Measurements from ENCODE around the gene RPL7A.
"Not testable (repeated sequence)": the region's sequence is repeated elsewhere in the genome, so short reads cannot be mapped to it uniquely, and the experiment has no call there.

RPL7A gene

DNA sequence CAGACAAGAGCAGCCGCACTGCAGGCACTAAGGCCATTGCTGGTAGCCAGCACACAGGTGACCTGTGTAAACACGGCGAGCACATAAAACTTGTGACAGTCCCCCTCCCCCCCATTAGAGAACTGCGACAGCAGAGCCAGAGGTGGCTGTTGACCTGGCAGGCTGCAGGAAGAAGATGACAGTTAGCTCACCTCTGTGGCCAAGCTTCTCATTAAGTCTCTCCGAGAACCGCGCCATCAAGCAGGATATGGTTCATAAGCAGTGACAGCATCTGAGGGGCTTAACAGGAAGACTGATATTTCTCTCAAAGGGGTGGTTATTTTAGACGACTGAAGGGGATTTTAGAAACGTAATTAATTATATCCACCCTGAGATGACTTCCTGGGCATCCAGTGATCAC lies 22.7 kb downstream of the RPL7A start:
- no peak for DNase-seq

DNA sequence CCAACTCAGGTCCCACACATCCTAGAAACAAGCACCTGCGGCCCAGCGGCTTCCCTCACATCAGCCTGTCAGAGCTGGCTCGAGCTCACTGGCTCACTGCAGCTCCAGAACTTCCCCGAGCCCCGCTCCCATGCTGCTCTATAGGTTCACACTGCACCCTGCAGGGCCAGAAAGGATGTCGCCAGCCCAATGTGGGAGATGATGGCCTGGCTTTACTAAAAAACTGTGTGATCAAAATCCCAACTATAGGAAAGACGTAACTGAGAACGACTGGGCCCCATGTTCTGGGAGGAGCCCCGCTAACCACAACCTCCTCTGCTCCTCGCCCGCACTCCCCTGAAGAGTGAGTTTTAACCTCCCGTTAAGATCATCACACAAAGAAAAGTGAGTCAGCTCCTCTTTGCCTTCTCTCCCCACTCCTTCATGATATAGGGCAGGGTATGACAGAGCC lies 23.3 kb downstream of the RPL7A start:
- peak; percentile 21 for DNase-seq

DNA sequence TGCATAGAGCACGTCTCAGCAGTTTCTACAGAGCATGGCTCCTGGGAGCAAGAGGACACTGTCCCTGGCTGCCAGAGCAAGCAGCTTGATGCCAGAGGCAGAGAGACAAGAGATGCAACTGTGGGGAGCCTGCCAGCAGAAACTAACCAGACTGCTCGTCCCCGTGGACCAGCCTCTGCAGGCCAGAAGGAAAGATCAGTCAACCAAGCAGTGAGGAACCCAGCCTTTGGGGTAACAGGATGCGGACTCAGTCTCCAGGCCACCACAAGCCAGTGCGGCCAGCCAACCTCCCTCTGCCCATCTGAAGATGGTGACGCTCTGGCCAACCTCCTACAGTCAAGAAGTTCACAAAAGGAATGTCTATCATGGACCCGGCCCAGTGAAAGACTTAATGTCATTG lies 24.1 kb downstream of the RPL7A start:
- no peak for DNase-seq

DNA sequence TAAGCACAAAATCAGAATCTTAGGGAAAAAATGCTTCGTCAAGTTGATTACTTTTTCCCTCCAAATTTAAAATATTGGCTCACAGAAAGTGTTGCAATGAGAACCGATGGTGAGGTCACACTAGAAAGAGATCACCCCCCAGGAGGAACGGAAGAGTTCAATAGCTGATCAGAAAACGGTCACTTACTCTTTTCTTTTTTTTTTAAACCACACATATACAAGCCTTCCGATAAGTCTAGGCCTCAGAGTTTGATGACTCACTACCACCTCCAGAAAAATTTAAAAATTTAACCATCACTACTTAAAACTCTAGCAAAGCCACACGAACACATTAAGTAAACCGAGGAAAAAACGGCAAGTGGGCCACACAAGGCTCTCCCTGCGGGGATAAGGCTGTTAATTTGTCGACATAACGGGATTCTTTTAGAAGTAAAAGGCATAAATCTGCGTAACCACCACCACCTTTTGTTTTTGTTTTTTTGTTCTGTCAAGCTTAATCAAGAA lies 26.6 kb downstream of the RPL7A start:
- peak; percentile 56 for DNase-seq

DNA sequence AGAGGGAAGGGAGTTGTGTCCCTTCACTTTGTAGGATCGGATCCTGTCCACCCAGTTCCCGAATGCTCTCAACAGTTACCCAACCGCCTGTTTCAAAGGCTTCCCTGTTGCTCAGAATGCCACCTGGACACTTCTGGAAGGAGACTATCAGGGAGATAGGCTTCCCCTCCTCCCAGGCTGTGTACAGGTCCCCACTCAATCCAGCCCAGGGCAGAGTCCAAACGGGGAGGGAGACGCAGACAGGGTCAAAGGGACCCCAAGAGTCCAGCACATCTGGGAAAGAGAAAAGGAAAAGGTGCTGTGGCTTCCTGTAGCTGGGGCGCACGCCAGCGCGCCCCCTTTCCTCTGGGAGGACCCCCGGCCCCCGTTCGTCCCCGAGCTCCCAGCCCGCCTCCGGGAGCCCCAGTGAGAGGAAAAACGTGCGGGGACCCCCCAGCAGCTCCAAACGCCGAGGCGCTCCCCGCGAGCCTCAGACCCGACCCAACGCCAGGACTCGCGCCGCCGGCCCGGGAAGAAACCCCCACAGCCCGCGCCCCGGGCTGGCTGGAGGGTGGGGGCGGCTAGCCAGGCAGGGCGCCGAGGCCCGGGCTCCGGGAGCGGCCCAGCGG lies 27.2 kb downstream of the RPL7A start:
- peak; percentile 45 for DNase-seq

DNA sequence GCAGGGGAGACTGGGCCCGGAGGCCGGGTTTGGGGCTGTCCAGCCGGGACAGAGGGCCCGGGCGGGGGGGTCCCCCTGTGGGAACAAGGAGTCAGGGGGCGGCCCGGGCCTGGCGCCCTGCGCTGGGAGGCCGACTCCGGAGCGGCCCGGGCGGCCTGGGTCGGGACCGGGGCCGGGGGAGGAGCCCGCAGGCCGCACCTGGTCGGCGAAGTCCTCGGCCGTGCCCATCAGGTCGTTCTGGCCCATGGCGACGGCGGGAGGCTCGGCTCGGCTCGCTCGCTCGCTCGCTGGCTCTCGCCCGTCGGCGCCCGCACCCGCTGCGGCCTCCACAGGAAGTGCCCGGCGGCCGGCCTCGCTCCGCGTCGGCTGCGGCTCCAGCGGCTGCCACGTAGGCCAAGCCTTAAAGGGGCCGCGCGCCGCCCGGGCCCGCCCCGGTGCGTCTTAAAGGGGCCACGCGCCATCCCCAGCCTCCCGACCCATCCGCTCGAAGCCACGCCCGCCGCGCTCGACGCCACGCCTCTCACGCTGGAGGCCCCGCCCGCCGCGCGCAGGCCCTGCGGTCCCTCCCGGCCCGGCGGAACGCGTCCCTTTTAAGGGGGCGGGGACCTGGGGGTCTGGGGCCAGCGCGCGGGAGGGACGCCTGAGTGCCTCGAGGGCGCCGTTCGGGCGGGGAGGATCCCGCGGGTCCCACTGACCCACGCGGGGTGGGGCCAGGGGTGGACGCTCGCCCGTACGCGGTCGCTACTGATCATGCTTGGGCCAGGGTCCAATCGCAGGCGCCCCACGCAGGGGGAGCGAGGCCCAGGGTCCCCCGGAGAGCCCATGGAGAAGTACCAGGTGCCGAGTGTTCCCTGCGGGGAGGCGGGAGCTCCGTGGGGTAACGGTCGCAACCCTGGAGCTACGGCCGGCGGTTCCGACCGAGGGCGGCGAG lies 28.0 kb downstream of the RPL7A start, which contains the start of the genes STKLD1 and SURF4:
TSS of gene STKLD1 (plus strand) at position 643 of the 931 bp plus-strand sequence. CDS start at position 751, 108 bp downstream.
TSS of gene SURF4 (minus strand) at position 337 of the 931 bp plus-strand sequence. CDS start at position 246, 91 bp downstream.
- peak; percentile 97 for DNase-seq

DNA sequence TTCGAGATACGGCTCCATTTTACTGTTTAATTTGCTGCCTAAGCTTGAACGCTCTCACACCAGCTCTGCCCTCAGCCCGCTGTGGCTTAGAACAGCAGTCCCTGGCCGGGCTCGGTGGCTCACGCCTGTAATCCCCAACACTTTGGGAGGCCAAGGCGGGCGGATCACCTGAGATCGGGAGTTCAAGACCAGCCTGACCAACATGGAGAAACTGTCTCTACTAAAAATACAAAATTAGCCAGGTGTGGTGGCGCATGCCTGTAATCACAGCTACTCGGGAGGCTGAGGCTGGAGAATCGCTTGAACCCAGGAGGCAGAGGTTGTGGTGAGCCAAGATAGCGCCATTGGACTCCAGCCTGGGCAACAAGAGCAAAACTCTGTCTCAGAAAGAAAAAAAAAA lies 29.3 kb downstream of the RPL7A start:
- not testable (repeated sequence) for DNase-seq

DNA sequence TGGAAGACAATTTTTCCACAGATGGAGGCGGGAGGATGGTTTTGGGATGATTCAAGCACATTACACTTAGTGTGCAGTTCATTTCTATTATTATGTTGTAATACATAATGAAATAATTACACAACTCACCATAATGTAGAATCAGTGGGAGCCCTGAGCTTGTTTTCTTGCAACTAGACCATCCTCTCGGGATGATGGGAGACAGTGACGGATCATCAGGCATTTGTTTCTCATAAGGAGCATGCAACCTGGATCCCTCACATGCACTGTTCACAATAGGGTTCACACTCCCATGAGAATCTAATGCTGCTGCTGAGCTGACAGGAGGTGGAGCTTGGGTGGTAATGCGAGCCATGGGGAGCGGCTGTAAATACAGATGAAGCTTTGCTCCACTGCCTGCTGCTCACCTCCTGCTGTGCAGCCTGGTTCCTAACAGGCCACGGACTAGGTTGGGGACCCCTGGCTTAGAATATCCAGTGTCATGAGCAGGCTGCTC lies 29.8 kb downstream of the RPL7A start:
- no peak for DNase-seq

DNA sequence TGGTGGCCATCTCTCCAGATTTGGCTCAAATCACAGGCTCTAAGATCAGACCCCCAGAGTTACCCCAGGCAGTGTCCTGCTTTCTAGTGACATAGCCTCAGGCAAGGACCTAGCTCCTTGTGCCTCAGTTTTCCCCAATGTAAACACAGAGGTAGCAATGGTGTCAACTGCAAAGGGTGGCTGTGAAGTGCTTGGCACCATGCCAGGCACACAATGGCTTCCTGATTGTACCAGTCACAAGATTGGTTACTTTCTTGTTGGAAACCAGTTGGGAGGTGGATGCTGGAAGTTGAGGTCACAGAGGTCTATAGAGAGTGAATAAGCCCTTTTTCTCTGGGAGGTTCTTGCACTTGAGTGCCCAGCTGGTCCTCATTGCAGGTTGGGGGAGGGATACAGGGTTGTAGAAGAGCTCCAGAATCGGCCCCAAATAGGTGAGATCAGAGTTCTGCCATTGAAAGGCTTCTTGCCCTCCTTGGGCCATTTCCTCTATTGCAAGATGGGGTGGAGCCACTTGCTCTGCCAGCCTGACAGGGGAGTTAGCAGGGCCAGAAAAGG lies 30.5 kb downstream of the RPL7A start:
- no peak for DNase-seq

DNA sequence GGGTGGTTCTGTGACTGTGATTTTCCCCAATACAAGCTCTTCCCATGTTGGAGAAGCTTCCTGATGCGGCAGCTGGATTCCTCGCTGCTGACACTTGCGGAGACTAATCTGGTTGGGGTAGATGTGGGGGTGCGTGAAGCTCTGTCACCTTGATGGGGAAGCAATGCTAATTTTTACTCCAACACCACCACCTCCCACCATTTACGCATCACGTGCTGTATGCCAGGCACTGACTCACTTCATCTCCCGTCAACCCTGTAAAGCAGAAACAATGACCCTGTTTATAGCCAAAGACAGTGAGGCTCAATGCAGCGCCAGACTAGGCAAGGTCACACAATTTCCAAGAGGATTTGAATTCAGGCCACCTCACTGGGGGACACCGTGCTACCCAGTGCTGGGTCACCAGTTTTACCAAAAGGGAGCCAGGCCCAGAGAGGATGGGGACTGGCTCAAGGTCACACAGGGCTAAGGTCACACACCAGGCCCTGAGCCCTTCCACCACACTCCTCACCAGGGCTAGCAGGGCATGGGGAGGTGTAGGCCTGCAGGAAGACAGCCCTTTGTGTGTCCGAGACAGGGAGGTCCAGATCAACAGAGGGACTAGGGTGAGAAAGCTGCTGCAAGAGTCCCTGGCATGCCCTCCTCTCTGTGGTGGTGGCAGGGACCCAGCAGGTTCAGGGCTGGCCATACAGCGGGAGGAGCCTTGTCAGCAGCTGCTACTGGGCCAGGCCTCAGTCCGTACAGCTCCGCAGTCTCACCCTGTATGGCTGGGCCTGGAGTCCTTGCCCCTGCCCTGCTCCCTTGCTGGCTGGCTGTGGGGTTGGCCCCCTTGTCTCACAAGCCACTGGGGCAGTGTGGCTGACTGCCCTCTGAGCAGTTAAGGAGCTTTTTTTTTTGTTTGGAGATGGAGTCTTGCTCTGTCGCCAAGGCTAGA lies 31.4 kb downstream of the RPL7A start:
- no peak for DNase-seq

DNA sequence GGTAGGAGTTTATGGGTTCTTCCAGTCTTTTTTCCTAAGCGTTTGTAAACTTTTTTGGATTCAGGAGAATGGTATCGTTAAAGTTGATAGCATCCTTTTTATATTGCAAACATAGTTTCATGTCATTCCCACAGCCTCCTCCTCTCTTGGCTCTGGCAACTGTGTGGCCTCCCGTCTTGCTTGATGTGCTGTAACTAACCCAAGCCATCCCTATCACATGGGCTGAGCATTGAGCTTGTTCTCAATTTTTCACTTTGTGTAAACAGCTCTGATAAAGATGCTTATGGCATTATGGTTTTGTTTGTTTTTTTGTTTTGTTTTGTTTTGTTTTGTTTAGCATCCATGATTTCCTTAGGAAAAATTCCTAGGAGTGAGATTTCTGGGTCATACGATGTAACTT lies 32.7 kb downstream of the RPL7A start:
- DNase-seq = no peak

DNA sequence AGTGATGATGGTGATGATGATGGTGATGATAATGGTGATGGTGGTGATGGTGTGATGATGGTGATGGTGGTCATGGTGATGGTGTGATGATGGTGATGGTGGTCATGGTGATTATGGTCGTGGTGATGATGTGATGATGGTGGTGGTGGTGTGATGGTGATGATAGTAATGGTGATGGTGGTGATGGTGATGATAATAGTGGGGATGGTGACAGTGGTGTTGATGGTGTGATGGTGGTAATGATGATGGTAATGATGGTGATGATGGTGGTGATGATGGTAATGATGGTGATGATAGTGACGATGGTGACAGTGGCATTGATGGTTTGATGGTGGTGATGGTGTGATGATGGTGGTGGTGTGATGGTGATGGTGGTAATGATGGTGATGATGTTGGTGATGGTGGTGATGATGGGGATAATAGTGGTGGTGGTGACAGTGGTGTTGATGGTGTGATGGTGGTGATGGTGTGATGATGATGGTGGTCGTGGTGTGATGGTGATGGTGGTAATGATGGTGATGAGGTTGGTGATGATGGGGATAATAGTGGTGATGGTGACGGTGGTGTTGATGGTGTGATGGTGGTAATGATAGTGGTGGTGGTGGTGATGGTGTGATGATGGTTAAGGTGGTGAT lies 34.6 kb downstream of the RPL7A start:
- DNase-seq = no peak

DNA sequence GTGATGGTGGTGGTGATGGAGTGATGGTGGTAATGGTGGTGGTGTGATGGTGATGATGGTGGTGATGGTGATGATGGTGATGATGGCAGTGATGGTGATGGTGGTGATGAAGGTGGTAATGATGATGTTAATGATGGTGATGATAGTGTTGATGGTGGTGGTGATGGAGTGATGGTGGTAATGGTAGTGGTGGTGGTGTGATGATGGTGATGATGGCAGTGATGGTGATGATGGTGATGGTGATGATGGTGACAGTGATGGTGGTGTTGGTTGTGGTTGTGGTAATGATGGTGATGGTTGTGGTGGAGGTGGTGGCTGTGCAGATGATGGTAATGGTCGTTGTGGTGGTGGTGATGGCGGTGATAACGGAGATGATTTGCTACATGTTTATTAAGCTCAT lies 35.4 kb downstream of the RPL7A start:
- DNase-seq = no peak

DNA sequence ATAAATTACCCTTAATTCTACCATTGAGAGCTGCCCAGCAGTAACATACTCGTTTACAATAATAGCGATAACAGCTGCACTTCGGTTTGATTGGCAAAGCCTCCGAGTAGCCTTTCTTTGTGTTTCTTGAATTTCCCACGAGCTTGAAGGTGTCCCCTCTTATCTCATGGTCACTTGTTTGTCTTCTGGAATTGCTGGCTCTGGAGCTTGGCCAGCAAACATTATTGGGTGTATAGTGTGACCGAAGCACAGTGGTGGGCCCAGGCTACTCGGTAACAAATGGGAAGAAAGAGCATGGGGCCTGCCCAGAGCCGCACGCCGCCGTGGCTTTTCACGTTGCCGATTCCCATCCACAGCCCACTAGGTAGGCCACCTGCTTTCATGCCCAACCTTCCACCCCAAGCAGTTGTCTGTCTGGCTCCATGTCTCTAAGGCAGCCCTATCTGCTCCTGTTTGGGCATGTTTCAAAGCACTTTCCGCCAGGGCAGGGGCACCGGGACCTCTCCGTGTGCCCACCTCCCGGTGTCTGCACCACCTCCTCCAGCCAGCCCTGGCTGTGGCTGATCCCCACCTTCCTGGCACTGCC lies 36.8 kb downstream of the RPL7A start:
- DNase-seq = no peak

DNA sequence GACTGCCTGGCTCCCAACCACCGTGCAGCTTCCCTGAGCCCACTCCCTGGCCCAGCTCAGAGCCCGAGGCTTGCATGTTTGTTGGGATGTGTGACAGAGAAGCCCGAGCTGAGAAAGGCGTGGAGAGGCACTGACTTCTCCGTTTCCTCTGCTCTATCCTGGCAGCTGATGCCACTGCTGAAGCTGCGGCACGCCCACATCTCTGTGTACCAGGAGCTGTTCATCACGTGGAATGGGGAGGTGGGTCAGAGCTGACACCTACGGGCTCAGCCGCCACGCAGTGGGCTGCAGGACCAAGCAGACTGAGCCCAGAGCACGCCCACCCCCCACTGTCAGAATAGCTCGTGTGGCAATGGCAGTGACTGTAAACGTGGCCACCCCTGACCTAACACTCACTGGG lies 37.4 kb downstream of the RPL7A start:
- DNase-seq = no peak

DNA sequence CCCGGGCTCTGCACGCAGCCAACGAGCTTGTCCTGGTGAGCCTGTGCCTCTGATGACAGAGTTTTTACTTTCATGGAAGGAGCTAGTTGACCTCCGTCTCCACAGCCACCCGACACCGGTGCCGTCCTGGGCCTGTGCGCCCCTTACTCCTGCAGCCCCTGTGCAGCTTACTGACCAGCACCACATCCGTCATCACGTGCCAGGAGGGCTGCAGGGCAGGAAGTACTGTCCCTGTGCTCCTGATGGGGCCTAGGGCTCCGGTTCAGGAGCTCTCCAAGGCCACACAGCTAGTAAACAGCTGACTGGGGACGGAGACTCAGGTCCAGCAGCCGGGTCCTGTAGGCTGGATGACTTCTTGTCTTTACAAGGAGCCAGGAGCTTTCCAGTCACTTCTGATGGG lies 38.3 kb downstream of the RPL7A start:
- DNase-seq = no peak

DNA sequence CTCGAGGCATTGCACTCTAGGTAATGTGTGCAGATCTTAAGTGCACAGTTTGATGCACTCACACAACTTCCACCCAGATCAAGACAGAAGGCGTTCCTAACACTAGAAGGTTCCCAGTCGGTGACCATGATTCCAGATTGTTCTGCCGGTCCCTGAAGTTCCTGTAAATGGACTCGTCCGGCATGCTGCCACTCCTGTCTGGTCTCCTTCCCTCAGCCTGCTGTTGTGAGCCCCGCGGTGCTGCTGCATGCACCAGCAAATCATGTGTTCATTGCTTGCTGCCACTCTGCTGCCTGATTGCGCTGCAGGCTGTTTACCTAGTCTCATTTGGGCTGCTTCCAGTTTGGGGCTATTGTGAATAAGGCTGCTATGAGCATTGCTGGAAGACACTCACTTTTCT lies 39.7 kb downstream of the RPL7A start:
- no peak for DNase-seq

DNA sequence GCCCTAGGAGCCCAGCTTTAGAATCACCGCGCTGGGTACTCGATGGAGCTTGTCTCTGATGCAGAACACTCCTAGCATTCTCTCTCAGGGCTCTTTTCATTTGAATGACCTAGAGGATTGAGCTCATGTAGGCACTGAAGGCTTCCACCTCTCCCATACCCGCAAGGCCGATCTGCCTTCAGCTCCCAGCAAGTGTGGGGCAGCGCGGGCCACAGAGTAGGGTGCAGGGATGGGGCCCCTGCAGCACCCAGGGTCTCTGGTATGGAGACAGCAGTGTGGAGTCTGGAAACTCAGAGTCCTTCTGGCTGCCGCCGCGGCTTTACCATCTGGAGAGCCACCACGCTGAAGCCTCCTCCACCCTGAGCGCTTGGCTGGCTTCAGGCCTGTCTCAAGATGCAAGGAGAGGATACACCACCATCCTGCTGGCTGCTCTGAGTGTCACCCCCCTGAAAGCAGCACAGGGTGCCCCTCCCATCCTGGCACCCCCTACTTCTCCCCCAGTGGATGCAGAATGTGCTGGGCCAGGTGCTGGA lies 41.1 kb downstream of the RPL7A start:
- no peak for DNase-seq

DNA sequence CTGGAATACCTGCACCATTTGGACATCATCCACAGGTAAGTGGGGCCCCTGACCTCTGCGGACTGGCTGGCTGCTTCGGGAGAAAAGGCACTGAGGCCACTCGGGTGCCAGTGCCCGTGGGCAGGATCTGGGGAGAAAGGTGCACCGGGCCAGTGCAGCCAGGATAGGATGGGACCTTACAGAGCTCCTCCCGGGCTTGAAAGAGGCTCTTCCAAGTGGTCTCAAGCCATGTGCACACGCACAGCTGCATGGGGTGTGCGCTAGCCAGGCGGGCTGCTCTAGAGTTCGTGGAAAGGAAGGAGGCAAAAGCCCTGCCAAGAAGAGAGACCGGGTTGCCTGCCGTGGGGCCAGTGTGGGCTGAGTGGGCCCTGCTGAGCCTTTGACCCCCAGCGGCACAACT lies 41.5 kb downstream of the RPL7A start:
- DNase-seq = no peak

DNA sequence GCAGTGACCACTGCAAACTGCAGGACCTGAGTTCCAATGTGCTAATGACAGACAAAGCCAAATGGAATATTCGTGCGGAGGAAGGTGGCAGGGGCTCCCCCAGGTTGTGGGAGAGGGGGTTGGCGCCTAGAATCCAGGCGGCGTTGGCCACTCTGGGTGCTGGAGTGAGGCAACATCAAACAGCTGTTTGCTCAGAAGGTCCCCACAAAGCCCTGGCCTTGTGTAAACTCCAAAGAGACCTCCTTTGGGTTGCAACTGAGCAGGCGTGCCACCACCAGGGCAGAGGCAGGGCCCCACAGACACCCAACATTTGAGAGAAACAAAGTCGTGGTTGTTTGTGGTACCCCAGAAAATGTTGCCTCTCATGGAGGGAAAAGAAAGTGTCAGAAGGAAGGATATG lies 42.7 kb downstream of the RPL7A start:
- no peak for DNase-seq

DNA sequence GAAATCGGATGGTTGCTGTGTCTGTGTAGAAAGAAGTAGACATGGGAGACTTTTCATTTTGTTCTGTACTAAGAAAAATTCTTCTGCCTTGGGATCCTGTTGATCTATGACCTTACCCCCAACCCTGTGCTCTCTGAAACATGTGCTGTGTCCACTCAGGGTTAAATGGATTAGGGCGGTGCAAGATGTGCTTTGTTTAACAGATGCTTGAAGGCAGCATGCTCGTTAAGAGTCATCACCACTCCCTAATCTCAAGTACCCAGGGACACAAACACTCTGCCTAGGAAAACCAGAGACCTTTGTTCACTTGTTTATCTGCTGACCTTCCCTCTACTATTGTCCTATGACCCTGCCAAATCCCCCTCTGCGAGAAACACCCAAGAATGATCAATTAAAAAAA lies 43.4 kb downstream of the RPL7A start:
- not testable (repeated sequence) for DNase-seq

Data from inflammatory macrophage treated with lipopolysaccharide for 4 hours (primary cell).